D721Med (cell line): ENCODE measurements around the gene SEPTIN8.

ENCODE experiments used
- DNase-seq: peaks from one replicate; pipeline ENCODE4 v3.0.0; 2011; ENCODE audit warnings: low spot score; ENCODE audit not compliant: insufficient read length
- FAIRE-seq: peaks from 2 replicates; lab custom pipeline; 2011; peaks lifted over from hg19 to GRCh38; lab: Jason Lieb, UNC
- CTCF ChIP-seq: IDR thresholded peaks from 2 replicates; pipeline ENCODE4 v1.5.1; 2012; ENCODE audit warnings: mild to moderate bottlenecking, control low read depth; ENCODE audit not compliant: insufficient read depth; ENCODE audit errors: missing control alignments

SEPTIN8 gene

GRCh38 chr5:132768485-132768868, 8.6 kb downstream of the SEPTIN8 start:
- no peak for TF ChIP-seq CTCF
- DNase-seq (no peak), FAIRE-seq (no peak)

GRCh38 chr5:132767150-132767549, 9.9 kb downstream of the SEPTIN8 start:
- DNase-seq (no peak), FAIRE-seq (no peak)
- TF ChIP-seq CTCF, result no peak

DNA sequence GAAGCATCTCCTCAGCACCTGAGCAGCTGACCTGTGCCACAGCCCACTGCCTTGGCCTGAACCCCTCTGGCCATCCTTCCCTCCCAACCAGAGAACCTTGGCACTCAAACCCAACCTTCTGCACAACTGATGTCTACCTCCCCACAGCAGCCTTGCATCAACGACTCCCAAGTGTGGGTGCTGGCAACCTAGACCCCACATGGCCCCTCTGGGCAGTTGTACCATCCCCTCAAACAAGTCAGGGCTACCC, 10.3 kb downstream of the SEPTIN8 start:
- TF ChIP-seq CTCF, result no peak
- DNase-seq (no peak), FAIRE-seq (no peak)

DNA sequence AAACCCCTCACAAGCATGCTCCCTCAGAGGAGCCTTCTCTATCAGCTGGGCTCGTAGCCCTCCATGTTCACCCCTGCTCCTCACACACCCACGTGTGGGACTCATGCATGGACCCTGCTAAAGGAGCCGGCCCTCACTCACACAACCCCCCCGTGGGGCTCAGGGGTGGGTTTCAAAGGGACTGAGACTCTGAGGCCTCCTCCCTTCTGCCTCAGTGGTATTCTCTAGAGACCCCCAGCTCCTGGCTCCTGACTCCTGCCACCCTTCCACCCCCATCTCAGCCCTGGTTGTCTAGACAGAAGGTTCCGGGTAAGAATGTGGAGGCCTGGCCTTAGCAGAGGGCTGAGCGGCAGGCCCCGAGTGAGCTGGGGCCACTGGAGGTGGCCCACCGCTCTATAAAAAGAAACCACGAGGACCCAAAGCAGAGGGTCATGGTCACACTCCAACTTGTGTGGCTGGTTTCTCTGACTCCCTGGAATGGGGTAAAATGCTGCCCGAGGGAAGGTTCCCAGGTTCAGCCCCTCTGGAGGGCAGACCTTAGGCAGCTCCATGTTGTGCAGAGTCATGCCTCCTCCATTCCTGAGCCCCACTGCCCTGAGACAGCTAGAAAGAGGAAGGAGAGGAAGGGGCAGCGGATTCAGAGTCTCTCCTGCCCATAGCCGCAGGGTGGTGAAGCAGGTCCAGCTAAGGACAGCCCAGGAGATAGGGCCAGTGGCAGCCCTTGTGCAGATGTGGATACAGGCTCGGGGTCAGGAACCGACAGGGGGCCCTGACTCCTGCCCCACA, 10.8 kb downstream of the SEPTIN8 start:
- no peak for TF ChIP-seq CTCF
- no peak for FAIRE-seq
- DNase-seq, result no peak

GRCh38 chr5:132765311-132766019, 11.6 kb downstream of the SEPTIN8 start:
- no peak for TF ChIP-seq CTCF
- DNase-seq (no peak), FAIRE-seq (no peak)

GRCh38 chr5:132764671-132765238, 12.3 kb downstream of the SEPTIN8 start:
- no peak for TF ChIP-seq CTCF
- FAIRE-seq, result no peak
- DNase-seq, result no peak

GRCh38 chr5:132764051-132764450, 13.0 kb downstream of the SEPTIN8 start:
- no peak for TF ChIP-seq CTCF
- DNase-seq (no peak), FAIRE-seq (no peak)
